SKM-1 (cell line): ENCODE measurements around the gene STMN3.
A peak's percentile ranks its signal among the peaks of the same experiment; 100 is the strongest.

Experiments used
- DNase-seq: peaks from one replicate; lab custom pipeline; 2025; ENCODE audit not compliant: unreplicated experiment; lab: John Stamatoyannopoulos, UW

STMN3 gene

DNA sequence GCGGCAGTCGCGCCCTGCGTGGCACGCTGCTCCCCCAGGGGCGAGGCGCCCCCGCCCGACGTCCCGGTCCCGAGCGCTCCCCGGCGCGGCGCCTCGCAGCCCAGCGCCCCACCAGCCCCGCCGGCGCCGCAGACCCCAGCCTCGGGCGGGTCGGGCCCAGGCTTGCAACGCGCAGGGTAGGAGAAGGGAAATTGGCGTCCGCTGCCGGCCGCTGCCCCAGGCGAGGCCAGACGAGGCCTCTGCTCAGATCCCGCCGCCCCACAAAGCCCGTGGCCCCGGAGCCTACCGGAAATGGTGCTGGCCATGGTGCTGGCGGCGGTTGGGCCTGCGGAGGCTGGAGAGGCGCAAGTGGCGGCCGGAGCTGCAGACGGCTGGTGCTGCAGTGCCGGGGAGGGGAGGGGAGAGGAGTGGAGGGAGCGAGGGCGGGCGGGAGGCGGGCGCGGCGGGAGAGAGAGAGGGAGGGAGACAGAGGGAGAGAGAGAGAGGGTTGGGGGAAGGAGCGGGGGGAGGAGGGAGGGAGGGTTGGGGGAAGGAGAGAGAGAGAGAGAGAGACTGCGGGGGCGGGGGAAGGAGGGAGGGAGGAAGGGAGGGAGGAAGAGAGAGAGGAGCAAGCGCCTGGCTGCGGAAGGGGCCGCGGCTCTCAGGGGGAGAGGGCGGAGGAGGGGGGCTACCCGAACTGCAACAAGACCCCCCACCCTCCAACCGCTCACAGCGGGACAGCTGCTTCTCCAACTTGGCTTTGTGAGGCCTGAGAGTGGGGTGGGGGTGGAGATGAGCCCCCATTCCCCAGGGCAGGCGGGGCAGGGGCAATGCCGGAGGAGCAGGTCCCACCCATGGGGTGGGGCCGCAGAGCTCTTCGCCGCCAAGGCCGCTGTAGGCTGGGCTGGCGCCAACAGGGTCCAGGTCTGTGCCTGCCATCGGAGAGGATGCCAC, at the start of gene STMN3:
TSS of gene STMN3 (minus strand) at position 384 of the 933 bp plus-strand sequence. CDS start at position 305, 79 bp downstream.
- DNase-seq: peak; percentile 17

DNA sequence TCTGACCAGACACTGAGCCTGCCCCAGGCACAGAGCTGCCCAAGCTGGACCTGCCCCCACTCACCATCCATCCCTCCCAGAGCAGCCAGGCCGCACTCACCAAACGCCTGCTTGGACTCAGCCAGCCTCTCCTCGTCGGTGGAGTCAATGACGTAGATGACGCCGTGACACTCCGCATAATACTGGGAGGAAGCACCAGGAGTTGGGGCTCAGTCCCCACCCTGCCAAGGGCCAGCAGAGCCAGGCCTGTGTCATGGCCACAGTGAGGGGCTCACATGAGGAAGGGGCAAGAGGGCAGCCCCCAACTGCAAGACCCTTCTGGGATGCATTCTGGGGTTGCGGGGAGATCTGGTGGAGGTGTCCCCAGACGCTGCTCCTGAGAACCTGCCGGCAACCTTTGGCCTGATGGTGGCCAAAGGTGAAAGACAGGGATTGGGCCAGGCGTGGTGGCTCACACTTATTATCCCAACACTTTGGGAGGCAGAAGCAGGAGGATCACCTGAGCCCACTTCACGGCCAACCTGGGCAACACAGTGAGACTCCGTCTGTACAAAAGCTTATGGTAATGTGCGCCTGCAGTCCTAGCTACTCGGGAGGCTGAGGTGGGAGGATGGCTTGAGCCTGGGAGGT, 48.9 kb upstream of the STMN3 start:
- no peak for DNase-seq

DNA sequence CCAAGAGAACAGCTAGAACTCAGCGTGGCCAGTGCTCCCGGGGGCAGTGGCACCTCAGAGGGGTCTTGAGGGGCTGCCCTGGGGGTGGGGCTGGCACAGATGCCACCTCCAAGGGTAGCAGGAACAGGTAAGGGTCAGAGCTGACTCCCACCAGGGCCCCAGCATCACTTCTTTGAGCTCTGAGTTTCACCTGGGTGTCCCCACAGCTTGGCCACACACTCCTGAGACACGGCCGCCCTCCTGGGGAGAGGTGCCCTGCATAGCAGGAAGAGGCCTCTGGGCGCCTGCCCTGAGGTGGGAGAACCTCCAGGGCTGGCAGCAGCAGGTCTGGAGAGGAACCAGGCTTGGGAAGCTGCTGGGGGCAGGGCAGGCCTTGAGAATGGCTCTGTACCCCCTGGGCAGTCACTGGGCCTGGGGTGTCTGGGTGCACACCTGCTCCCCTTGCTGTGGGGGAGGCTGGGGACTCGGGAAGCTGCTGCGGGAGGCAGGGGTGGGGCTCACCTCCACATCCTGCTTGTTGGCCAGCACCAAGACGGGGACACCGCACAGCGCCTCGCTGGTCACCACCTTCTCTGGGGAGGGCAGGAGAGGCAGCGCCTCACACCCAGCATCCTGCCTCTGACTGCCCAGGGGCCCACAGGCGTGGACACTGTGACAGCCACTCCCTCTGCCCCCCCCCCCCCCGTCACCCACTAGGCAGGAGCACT, 48.3 kb upstream of the STMN3 start:
- no peak for DNase-seq

DNA sequence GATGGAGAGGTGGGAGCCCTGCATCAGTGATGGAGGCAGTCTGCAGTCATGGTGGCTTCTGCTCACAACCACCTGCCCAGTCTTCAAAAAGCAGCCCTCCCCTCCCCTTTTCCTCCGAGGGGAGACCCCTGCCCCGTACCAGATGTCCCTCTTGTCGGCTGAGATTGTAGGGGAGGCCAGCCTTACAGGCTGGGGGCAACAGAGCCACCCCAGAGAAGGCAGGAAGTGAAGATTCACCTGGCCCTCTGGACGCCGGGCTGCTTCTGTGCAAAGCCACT, 47.8 kb upstream of the STMN3 start:
- no peak for DNase-seq

DNA sequence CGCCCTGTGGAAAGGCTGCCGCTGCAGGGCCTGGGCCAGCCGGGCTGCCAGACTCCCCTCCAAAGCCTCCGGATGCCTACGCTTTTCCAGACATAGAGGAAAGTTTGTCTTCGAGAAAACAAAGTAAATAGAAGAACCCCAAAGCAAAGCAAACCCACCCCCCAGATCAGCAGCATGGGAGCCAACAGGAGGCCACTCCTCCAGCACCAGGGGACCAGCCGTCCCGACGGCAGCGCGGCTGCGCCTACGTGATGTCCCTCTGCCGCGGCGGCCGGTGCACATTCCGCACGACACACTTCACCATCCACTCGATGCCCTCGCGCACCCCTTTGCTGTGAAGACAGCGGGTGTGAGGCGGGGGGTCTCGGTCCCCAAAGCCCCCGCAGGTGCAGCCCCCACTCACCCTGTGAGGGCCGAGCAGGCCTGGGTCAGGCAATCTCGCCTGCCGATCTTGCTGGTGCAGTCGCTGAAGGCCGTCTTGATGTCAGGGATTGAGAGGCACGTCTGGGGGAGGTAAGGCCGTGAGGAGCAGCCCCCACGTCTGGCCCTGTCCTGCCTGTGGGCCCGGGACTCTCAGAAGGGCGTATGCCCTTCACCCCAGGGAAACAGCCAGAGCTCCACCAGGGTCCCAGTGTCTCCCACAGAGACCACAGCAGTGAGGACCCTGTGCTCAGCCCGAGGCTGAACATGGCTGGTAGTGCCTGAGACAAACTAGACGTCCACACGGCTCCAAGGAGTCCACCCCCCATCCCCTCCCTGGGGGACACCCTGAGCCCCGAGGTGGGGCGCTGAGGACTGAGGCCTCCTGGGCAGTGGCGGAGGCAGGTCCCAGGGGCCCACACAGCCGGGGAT, 47.2 kb upstream of the STMN3 start:
- DNase-seq: no peak

DNA sequence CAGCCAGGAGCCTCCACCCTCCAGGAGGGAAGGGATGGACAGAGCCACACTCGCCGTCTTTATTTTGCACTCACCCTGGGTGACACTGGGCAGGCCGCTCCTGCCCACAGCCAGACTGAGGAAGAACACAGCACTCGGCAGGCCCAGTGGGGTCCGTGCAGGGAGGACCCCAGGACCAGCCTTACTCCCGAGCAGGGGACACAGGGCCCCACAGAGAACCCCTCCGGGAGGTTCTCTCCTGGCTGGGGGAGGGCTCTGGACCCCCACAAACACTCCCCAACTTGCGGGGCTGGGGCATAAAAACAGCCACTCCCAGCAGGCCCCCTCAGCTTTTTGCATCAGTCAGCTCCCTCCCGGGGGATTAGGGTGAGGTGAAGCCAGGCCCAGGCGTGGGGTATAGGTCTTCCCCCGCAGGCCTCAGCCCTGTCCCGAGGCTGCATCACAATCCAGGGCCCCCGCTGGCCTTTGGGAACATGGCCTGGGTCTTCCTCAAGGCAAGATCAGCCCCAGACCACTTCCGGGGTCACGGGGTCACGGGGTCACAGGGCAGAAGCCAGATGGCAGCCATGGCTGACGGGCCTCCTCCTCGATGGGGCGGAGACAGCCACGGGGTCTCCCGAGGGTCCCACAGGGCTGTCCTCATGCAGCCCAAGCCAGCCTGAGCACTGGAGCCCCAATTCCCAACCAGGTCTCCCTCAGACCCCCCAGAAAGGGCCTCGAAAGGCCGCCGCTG, 46.4 kb upstream of the STMN3 start:
- no peak for DNase-seq

DNA sequence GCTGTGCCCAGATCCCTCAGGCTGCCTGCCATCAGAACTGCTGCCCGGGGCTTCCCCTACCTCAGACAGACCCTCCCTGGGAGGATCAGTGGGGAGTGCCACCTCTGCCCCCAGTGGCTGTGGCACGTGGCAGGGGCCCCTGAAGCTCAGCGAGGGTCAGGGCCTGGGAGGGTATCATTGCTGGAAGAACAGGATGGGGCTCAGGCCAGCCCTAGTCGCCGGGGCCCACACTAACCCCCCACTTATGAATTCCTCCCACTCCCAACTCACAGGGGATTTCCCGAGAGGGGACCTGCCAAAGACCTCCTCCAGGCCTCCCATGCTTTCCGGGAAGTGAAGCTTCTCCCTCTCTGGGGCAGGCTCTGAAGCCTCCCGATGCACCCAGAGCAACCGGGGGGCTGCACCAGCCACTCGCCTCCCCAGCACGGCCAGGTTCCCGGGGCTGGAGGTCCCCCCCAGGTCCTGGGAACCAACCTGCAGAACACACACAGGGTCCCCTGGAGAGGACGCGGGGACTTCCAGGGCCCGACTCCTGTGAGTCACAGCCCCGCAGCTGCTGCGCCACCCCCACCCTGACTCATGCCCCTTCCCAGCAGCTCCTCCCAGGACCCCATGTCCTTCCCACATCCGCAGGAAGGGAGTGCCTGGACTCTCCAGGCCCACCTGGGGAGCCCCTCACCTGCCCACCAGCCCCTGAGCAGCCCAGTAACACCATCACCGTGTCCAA, 45.7 kb upstream of the STMN3 start:
- no peak for DNase-seq

DNA sequence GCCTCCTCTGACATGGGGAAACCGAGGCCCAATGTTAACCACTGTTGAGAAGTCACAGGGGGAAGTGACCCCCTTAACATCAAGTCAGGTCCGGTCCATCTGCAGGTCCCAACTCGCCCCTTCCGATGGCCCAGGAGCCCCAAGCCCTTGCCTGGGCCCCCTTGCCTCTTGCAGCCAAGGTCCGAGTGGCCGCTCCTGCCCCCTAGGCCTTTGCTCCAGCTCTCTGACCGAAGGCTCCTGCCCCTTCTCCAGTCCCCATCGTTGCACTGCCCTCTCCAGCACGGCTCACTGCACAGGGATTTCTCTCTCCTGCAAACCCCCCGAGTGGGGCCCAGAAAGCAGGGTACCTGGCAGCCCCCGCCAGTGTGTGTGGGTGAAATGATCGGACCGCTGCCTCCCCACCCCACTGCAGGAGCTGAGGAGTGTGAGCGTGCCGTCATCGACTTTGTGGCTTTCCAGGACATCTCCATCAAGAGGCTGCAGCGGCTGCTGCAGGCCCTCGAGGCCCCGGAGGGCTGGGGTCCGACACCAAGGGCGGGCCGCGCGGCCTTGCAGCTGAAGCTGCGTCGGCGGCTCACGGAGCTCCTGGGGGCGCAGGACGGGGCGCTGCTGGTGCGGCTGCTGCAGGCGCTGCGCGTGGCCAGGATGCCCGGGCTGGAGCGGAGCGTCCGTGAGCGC, 44.8 kb upstream of the STMN3 start:
- no peak for DNase-seq

DNA sequence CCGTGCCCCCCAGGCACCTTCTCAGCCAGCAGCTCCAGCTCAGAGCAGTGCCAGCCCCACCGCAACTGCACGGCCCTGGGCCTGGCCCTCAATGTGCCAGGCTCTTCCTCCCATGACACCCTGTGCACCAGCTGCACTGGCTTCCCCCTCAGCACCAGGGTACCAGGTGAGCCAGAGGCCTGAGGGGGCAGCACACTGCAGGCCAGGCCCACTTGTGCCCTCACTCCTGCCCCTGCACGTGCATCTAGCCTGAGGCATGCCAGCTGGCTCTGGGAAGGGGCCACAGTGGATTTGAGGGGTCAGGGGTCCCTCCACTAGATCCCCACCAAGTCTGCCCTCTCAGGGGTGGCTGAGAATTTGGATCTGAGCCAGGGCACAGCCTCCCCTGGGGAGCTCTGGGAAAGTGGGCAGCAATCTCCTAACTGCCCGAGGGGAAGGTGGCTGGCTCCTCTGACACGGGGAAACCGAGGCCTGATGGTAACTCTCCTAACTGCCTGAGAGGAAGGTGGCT, 44.2 kb upstream of the STMN3 start:
- no peak for DNase-seq

DNA sequence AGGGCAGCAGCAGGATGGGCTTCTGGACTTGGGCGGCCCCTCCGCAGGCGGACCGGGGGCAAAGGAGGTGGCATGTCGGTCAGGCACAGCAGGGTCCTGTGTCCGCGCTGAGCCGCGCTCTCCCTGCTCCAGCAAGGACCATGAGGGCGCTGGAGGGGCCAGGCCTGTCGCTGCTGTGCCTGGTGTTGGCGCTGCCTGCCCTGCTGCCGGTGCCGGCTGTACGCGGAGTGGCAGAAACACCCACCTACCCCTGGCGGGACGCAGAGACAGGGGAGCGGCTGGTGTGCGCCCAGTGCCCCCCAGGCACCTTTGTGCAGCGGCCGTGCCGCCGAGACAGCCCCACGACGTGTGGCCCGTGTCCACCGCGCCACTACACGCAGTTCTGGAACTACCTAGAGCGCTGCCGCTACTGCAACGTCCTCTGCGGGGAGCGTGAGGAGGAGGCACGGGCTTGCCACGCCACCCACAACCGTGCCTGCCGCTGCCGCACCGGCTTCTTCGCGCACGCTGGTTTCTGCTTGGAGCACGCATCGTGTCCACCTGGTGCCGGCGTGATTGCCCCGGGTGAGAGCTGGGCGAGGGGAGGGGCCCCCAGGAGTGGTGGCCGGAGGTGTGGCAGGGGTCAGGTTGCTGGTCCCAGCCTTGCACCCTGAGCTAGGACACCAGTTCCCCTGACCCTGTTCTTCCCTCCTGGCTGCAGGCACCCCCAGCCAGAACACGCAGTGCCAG, 43.6 kb upstream of the STMN3 start, which contains the start of gene TNFRSF6B:
TSS of gene TNFRSF6B (plus strand) at position 25 of the 729 bp plus-strand sequence. CDS start at position 141, 116 bp downstream.
- DNase-seq: no peak

DNA sequence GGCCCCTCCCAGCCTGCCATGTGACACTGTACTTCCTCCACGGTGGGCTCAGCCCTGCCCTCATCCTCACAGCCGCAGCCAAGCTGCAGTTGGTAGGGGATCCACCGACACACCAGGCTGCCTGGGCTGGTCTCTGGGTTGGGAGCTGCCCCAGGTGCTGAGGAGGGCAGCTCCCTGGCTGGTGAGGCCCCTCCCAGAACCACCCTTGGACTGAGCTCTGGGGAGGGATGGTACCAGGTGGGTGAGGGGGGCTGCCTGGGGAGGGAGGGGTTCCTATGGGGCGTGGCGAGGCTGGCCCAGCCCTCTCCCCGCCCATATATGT, 43.0 kb upstream of the STMN3 start:
- DNase-seq: no peak

DNA sequence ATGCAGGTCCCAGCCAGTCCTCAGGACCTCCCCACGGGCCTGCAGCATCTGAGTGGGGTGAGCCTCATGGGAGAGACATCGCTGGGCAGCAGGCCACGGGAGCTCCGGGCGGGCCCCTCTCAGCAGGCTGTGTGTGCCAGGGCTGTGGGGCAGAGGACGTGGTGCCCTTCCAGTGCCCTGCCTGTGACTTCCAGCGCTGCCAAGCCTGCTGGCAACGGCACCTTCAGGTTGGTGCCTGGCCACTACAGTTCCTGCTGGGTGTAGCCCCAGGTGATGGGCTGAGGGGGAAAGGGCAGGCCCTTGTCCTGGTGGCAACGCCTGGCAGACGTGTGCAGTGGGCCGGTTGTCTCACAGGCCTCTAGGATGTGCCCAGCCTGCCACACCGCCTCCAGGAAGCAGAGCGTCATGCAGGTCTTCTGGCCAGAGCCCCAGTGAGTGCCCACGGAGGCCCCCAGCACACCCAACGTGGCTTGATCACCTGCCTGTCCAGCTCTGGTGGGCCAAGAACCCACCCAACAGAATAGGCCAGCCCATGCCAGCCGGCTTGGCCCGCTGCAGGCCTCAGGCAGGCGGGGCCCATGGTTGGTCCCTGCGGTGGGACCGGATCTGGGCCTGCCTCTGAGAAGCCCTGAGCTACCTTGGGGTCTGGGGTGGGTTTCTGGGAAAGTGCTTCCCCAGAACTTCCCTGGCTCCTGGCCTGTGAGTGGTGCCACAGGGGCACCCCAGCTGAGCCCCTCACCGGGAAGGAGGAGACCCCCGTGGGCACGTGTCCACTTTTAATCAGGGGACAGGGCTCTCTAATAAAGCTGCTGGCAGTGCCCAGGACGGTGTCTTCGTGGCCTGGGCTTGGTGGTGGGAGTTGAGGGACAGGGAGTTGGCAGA, 42.4 kb upstream of the STMN3 start:
- DNase-seq: no peak

DNA sequence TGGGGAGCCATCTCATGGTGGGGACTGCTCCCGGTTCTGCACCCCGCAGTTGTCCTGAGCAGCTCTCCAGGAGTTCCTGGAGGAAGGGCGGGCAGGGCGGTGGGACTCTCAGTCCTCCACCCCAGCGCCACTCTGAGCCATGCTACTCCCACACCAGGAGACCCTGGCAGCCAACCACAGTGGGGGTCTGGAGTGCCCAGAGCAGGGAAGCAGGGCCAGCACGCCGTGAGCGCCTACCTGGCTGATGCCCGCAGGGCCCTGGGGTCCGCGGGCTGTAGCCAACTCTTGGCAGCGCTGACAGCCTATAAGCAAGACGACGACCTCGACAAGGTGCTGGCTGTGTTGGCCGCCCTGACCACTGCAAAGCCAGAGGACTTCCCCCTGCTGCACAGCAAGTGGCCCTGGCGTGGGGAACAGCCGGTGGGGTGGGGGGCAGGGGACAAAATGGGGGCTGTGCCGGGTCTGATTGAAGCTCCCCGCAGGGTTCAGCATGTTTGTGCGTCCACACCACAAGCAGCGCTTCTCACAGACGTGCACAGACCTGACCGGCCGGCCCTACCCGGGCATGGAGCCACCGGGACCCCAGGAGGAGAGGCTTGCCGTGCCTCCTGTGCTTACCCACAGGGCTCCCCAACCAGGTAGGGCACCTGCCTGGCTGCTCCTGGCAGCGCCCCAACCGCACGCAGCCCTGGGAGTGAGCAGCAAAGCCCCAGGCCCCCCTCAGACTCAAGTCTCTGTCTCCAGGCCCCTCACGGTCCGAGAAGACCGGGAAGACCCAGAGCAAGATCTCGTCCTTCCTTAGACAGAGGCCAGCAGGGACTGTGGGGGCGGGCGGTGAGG, 41.6 kb upstream of the STMN3 start:
- DNase-seq: no peak

DNA sequence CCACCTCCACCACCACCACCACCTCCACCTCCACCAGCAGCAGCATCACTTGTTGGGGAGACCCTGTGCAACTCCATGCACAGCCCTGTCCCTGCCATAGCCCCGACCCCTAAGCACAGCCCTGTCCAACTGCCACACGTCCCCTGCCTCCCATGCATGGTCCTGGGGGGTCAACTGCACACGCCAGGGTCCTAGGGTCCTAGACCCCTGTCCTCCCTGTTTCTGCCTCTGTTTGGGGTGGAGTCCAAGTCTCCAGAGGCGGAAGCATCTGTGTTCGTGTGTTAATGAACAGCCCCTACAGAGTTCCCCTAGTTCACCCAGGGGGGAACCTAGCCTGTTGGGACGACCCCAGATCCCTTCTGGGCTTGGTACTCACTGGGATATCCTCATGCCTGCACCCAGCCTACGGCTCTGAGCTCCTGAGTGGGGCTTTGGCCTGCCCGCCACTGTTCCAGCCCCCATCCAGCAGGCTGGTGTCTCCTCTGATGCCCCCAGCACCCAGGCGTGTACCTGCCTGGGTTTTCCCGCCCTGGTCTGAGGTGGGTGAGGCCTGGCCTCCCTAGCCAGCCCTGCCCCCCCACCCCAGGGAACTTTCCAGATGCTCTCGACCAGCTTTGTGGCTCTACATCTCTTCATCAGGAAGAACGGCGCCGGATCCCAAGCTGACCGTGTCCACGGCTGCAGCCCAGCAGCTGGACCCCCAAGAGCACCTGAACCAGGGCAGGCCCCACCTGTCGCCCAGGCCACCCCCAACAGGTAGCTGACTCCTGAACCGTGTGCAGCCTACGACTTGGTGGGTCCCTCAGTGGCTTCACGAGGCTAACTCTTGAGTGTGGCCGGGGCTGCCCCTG, 40.7 kb upstream of the STMN3 start:
- no peak for DNase-seq

DNA sequence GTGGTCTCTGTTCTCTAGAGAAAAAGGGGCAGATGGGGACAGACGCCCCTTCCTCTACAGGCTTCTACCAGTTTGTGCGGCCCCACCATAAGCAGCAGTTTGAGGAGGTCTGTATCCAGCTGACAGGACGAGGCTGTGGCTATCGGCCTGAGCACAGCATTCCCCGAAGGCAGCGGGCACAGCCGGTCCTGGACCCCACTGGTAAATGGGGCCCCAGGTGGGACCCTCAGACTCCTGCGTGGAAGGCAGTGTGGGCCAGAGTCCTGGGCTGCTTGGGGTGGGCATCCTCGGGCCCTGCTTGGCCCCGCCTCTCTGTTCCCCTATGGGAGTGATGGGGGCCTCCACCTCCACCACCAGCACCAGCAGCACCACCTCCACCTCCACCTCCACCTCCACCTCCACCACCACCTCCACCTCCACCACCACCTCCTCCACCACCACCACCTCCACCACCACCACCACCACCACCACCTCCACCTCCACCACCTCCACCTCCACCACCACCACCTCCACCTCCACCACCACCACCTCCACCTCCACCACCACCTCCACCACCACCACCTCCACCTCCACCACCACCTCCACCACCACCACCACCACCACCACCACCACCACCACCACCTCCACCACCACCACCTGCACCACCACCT, 40.0 kb upstream of the STMN3 start:
- no peak for DNase-seq
